ENCODE results near the gene NPBWR2. TPM values are rescaled to one million over a fixed set of nuclear protein-coding genes. Genes with fewer than 3 reads are reported as not detected.

The NPBWR2 gene
- total RNA-seq, 1 experiment from 2014 or later = not detected

DNA sequence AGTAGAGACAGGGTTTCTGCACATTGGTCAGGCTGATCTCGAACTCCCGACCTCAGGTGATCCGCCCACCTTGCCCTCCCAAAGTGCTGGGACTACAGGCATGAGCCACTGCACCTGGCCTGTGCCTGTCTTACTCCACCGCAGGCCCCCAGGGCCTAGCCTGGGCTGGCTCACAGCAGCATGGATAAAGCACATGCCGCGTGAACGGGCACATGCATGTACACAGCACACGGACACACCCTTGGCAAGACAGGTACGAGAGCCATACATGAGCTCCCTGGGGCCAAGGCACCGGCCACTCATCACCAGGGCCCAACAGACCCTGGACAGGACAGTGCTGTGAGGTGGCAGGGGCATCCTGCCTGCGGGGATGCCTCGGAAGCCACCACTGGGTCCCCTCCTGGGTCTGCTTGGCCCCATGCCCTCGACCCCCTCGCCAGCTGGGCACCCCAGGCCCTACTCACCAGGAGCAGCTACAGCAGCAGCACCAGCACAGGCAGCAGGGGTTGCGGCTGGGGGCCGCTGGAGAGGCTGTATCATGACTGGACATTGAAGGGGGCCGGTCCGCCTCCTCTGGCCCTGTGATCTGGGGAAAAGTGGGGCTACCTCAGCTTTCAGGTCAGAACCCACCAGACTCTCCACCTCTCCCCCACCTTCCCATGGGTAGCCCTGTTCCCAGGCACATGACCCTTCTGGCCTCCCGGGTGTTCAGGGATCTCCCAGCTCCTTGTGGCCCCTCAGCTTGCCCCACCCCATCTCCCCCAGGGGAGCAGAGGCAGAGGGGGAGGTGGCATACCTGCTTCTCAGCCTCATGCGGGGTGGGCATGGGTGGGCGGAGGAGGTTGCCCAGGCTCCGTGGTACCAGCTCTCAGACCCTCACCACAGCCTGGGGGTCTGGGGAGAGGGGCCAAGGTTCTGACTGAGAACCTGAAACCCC, 31.0 kb downstream of the NPBWR2 start:
- DNase-seq (ENCODE audit: extremely low read depth, low read depth) = no peak

- no peak for DNase-seq (ENCODE audit: extremely low read depth, low read depth)
Observed at GRCh38 chr20:64075556-64075955, 31.8 kb downstream of the NPBWR2 start.

DNA sequence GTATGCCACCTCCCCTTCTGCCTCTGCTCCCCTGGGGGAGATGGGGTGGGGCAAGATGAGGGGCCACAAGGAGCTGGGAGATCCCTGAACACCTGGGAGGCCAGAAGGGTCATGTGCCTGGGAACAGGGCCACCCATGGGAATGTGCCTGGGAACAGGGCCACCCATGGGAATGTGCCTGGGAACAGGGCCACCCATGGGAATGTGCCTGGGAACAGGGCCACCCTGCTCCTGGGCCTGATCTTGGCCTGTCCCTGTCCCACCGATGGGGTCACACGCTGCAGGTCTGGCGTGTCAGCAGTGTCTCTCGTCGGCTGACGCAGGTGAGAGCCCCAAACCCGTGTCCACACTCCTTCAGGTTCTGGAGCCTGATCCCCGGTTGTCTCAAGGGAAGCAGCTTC, 32.4 kb downstream of the NPBWR2 start:
- DNase-seq (ENCODE audit: extremely low read depth, low read depth) = no peak

DNA sequence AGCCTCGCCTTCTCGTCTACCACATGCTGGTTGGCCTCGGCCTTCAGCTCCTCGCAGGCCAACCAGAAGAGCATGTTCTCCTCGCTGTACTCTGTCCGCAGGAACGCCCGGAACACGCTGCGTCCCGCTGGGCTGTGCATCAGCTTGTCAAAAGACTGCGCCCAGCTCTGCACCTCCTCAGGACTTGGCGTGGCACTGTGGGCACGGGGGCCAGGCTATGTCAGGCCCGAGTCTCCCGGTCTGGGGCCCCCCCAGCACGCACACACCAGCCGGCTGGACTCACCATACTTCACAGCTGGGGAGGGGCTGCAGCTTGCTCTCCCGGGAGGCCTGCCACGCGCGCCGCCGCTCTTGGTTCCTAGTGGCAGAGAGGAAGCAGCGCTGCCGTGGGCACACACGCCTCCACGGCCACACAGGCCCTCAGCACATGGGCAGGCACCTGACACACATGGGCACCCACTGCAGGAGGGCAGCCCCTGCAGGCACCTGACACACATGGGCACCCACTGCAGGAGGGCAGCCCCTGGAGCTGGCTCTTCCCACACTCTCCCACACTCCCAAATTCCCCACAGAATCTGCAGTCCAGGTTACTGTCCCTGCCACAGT, 33.1 kb downstream of the NPBWR2 start:
- DNase-seq (ENCODE audit: extremely low read depth, low read depth) = no peak

GRCh38 chr20:64073476-64074183, 33.7 kb downstream of the NPBWR2 start:
- no peak for DNase-seq (ENCODE audit: extremely low read depth, low read depth)

DNA sequence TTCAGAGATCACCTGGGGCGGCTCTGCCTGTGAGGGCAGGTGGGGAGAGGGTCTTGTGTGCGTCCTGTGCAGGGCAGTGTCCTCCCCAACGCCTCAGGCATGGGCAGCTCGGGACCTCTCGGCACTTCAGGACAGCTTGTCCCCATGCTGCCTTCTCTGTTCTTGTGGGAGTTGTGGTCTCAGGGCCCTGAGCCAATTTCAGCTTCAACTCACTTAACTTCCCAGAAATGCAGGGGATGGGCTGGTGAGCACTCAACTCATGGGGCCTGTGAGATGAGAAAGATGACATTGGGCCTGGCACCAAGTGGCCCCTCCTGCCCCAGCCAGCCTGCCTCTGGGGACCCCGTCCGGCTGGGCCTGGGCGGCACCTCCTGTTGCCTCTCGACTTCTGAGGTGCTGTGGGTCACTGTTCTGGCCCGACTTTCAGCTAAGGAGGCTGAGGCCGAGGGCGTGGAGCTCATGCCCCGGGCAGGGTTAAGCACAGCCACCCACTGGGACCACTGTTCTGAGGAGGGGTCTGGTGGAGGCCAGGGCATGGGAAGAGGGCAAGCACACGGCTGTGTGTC, 34.8 kb downstream of the NPBWR2 start:
- no peak for DNase-seq (ENCODE audit: extremely low read depth, low read depth)

DNA sequence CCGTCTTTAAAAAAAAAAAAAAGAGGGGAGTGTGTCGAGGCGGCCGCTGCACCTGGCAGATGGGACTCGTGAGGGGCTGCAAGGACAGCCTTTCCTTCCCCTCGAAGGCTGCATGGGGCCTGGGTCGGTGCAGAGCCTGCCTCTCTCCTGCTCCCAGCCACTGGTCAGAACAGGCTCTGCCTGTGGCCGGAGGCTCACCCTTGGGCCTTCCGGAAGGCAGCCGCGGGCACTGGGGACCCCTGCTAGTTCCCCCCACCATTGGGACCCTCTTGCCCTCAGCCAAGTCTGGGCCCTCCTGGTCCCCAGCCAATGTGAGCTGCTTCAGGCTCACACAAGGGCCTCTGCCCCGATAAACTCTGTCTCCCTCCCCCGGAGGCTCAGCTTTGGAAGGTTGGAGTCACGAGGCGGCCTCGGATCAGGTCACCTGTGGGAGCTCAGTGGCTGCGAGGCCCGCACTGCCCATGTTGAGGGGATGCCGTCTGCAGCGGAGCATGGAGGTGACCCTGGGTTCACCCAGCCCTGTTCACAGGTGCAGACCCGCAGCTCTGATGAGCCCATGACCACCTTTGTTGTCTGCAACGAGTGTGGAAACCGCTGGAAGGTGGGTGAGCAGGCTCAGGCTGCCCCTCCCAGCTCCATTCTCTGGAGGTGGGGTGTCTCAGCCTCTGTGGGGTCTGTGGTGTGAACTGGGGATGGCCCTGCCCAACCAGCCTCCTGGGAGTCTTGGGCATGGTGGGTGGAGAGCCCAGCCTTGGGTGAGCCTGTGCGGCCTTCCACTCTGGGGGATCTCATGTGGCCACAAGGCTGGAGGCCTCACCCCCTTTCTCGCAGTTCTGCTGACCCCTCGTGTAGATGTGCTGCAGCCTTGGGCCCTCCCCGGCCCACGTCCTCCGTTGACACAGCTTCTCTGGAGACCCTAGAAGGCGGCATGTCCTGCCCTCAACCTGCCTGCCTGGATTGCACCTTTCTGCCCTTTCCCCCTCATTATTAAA, 35.7 kb downstream of the NPBWR2 start:
- no peak for DNase-seq (ENCODE audit: extremely low read depth, low read depth)

- DNase-seq (ENCODE audit: extremely low read depth, low read depth) = no peak
Observed at GRCh38 chr20:64070244-64070993, 36.9 kb downstream of the NPBWR2 start.

DNA sequence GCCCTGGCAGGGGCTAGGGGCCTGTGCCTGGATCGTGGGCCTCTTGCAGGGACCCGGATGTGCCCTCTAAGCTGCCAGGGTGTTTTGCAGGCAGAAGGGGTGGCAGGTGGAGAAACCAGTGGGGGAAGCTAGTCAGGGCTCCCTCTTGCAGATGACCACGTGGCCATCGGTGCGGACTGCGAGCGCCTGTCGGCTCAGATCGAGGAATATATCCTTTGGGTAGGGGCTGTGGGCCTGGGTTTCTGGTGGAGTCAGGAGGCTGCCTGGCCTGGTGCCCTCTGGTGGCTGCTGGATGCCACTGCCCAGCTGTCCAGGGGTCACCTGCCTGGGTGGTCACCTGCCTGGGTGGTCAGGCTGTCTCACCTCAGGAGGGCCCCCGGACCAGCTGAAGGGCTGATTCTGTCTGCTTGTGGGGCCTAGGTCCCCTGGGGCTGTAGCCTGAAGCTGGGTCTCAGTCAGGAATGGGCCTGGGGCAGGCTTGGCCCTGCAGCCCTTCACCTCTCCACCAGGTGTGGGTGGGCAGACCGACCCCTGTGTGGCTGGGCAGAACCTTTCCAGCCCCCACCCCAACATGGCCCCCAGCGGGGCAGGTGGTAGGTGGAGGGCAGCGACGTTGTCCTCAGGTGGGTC, 37.6 kb downstream of the NPBWR2 start:
- no peak for DNase-seq (ENCODE audit: extremely low read depth, low read depth)

DNA sequence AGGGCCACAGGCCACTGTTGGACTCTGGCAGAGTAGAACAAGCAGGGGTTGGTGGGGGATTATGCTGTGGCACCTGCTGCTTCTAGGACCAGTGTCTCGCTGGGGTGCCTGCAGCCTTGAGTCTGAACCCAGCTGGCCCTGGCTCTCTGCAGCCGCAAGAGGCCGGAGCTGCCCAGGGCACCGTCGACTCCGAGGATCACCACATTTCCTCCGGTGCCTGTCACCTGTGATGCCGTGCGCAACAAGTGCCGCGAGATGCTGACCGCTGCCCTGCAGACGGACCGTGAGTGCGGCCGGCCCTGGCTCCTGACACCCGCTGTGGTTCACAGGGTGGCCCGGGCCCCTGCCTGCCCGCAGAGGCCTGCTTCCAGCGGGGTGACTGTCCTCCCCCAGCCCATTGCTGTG, 38.2 kb downstream of the NPBWR2 start:
- no peak for DNase-seq (ENCODE audit: extremely low read depth, low read depth)

DNA sequence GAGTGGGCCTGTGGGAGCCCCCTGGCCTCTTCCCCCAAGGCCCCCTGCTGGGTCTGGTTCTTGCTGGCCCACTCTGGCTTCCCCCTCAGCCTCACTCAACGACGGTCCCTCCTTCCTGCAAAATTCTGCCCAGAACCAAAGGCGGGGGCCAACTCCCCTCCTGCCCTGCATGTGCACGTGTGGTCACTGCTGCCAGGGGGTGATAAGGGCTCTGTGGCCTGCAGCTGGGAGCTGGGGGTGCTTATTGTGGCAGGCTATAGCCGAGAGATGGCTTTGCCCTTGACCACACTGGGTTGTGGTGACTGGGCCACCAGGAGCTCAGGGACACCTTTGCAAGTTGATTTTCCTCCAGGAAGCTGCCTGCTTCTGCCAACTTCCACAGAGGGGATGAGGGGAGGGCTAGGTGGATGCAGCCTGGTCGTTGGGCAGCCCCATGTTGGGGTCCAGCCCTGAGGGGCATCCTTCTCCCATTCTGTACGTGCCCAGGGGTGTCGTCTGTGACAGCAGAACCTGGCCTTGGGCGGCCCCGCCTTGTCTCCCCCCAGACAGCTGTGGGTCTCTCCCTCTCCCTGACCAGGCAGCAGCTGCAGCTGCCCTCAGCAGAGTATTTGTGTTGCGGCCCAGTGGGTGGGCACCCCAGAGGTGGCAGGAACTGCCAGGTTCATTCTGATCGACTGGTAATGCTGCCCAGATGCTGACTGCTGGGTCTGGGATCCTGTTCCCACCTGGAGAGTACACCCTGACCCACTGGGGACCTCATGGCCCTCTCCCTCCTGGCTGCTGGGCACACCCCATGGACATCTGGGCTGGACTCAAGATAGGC, 38.8 kb downstream of the NPBWR2 start:
- DNase-seq (ENCODE audit: extremely low read depth, low read depth) = no peak

DNA sequence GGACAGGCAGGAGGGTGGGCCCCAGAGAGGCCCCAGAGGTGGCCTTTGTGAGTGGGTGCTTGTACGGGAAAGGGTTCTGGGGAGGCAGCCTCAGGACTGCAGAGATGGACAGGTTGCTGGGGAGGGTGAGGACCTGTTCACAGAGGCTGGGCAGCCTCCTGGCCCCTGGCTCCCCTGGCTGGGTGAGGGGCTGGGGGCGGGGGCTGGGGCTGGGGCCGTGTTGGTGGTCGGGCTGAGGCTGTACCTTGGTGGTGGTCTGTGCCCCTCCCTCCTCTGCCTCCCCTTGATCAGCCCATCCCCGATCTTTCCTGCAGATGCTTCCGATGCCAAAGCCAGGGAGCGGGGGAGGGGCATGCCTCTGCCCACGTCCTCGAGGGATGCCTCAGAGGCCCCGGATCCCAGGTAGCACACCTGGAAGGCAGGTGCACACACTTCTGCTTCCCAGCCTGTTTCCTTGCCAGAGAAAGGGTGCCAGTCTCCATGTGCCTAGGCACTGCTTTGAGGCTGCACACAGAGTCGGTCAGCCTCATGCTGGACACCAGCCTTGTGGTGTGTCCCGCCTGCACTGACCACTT, 39.5 kb downstream of the NPBWR2 start:
- DNase-seq (ENCODE audit: extremely low read depth, low read depth) = no peak

DNA sequence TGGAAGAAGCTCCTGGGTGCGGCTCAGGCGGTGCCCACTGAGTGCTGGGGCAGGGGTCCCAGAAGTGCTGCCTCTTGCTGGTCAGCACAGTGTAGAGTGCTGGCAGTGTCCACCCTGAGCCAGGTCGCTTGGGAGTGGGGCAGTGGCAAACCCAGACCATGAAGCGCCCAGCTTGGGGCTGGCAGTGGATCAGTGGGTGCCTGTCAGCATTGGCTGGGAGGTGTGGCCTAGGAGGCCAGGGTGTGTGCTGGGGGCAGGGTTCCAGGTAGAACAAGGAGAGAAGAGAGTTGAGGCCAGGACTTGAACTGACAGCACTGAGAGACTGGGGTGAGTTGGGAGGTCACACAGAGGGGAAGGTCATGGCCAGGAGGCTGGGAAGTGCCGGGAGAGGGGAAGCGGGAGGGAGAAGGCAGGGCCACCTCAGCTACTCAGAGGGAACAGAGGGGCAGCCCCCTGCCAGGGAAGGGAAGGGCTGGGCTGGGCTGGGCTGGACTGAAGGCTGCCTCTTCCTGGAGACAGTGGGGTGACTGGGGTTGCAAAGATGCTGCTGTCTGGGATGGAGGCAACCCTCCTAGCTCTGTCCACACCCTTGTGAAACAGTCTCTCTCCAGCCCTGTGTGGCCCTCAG, 40.2 kb downstream of the NPBWR2 start:
- DNase-seq (ENCODE audit: extremely low read depth, low read depth) = no peak

GRCh38 chr20:64065974-64066343, 41.4 kb downstream of the NPBWR2 start:
- peak; percentile 63 for DNase-seq (ENCODE audit: extremely low read depth, low read depth)

DNA sequence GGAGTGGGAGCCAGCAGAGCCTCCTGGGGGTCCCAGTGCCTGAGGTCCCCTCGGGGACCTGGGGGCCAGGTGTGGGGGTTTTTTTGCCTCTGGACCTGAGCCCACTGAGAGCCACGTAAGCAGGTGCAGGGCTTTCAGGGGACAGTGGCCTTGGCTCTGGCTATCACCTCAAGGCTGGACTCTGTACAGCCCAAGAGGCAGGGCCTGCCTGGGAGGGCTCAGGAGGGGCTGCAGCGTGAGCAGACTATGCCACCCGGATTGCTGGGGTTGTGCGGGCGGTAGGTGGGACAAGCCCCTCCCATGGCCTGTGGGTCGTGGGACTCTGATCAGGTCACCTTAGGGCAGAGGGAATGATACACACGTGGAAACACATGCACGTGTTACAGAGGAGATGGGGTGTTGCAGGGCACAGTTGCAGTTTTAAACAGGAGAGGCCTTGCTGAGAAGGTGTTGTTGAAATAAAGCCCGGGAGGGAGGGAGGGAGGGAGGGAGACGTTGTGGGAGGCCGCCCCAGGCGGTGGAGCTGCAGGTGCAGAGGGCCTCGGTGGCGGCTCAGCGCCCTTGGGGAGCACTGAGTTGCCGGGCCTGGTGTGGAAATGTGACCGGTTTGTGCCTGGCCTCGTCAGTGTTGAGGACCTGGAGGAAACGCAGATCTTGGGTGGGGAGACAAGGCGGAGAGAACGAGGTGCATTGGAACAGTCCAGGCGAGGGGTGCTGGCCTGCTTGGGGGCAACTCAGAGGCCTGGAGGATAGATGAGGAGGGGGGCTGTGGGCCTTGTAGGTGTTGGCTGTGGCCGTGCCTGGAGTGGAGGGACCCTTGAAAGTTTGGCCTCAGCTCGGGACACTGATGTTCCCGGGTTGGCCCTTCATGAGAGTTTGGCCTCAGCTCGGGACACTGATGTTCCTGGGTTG, 42.0 kb downstream of the NPBWR2 start:
- DNase-seq (ENCODE audit: extremely low read depth, low read depth) = no peak

DNA sequence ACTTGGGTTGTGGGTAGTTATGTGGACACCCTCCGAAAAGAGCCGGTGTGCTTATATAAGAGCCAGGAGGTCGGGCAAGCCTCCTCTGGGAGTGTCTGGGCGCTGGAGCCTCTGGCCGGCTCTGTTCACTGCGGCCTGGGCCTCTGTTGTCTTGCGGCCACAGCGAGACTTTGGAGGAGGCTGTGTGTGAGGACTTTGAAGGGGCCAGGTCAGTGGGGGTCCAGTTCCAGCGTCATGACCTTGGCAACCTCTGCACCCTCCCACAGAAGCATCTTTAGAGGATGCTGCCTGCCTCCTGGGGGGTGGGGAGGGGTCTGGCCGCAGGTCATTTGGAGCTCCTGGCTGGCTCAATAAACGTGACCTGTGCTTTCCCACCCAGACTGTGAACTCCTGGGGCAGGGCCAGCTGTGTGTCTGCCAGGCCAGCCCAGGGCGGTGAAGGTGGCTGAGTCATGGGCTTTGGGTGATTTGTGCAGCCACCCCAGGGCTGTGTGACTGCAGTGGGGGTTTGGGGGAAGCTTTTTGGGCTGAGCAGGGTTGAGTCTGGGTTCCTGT, 43.1 kb downstream of the NPBWR2 start:
- no peak for DNase-seq (ENCODE audit: extremely low read depth, low read depth)

Data from NCI-H460 (cell line).